ENCODE results near the gene SMPD1. TPM values are rescaled to one million over a fixed set of nuclear protein-coding genes. Genes with fewer than 3 reads are reported as not detected.
A peak's percentile ranks its signal among the peaks of the same experiment; 100 is the strongest.

The SMPD1 gene
- total and polyA plus RNA-seq, 2 of the 8 experiments (the other 6 are each of a cell fraction or from before 2014, with no cell fraction given): 1.9 to 2.4 TPM

- 94% methylated on average over 7 of the region's 7 CpGs; no CpG with 5 or more reads in 1 of the 2 experiments for WGBS, 2 experiments (ENCODE audit: extremely low coverage in 1 of 2, insufficient coverage in 1 of 2, insufficient read length in 1 of 2, insufficient replicate concordance in 2 of 2, low coverage in 1 of 2, low lambda C conversion rate in 2 of 2, missing lambda C conversion rate in 1 of 2)
- no peak overlapping the region for H3K23ac ChIP-seq (ENCODE audit: insufficient read length)
- H3K36me3 ChIP-seq (ENCODE audit: control insufficient read depth in 2 of 4, insufficient read depth in 4 of 4, low read length in 3 of 4): peaks cover 0 to 2% (median 0%) of the 10 kb centered on the region in 4 experiments; a peak in 1 of 8 replicates
- H2BK12ac ChIP-seq (ENCODE audit: low read depth, low read length): no peak overlapping the region
- no peak overlapping the region for H3K56ac ChIP-seq (replicated peaks; ENCODE audit: insufficient read length, low read depth, low read length)
- ChIA-PET CTCF (ENCODE audit: partially characterized antibody) (interaction anchor here (0.7 to 9.5 kb wide), 7 partner anchors 8 to 42 kb away, joined by 3 to 79 read pairs (median 9); partner anchors contain the start of gene HPX), POLR2A (ENCODE audit: partially characterized antibody) (interaction anchor here (0.6 kb wide), 1 partner anchor 73 kb away, joined by 3 read pairs; the partner anchor contains the start of gene TRIM3)
- no peak overlapping the region for H4K8ac ChIP-seq (ENCODE audit: extremely low read depth, insufficient read depth, low read length)
- H3K9ac ChIP-seq (replicated peaks in 1 of 4; ENCODE audit: extremely low read depth in 1 of 4, low read depth in 3 of 4, low read length in 3 of 4): no peak overlapping the region
- no peaks in the 10 kb centered on the region for H3K79me2 ChIP-seq (ENCODE audit: control insufficient read depth in 1 of 2, insufficient read depth in 2 of 2, low read length in 2 of 2)
- H3K27me3 ChIP-seq (replicated peaks in 1 of 4; ENCODE audit: control insufficient read depth in 3 of 4, extremely low read depth in 1 of 4, insufficient read depth in 3 of 4, low read length in 3 of 4): no peaks in the 10 kb centered on the region
- H4K20me1 ChIP-seq (replicated peaks in 1 of 2; ENCODE audit: control insufficient read depth in 1 of 2, insufficient read depth in 2 of 2, low read length in 2 of 2): peaks cover 2 to 12% of the 10 kb centered on the region in 2 experiments
- no peak overlapping the region for H3K4ac ChIP-seq (replicated peaks; ENCODE audit: insufficient read length, low read depth, low read length)
- no peak for DNase-seq (ENCODE audit: low read depth in 1 of 2, low spot score in 2 of 2)
- no peak overlapping the region for H3K4me3 ChIP-seq (ENCODE audit: extremely low read depth in 1 of 4, insufficient read depth in 2 of 4, low read depth in 3 of 4, low read length in 4 of 4)
- H3K27ac ChIP-seq (ENCODE audit: low read depth, low read length): no peak overlapping the region
- H4K5ac ChIP-seq (ENCODE audit: insufficient read length, low read depth, low read length): no peak overlapping the region
- H4K91ac ChIP-seq (replicated peaks; ENCODE audit: insufficient read length, low read length): no peak overlapping the region
- no peak overlapping the region for H2BK120ac ChIP-seq (replicated peaks; ENCODE audit: low read depth, low read length)
- no peaks in the 10 kb centered on the region for H3K9me3 ChIP-seq (ENCODE audit: insufficient read depth in 2 of 2, low read depth in 1 of 2, low read length in 1 of 2)
- H2AFZ ChIP-seq (ENCODE audit: low read length): no peak overlapping the region
- no peaks in the 10 kb centered on the region for H3K79me1 ChIP-seq (ENCODE audit: low read depth, low read length)
- FAIRE-seq: no peak
- H2BK15ac ChIP-seq (ENCODE audit: low read length): no peak overlapping the region
- H2BK5ac ChIP-seq (ENCODE audit: low read depth, low read length): peak overlapping the region; percentile 39; the same call in 1 of the 2 replicates
- no peak overlapping the region for H2AK5ac ChIP-seq (ENCODE audit: low read depth, low read length)
- no peak overlapping the region for H2BK20ac ChIP-seq (ENCODE audit: low read length)
- no peaks in the 10 kb centered on the region for H3K23me2 ChIP-seq (ENCODE audit: low read depth, low read length)
- H3K18ac ChIP-seq (ENCODE audit: extremely low read depth, low read length): no peak overlapping the region
- no peak overlapping the region for H3K14ac ChIP-seq (ENCODE audit: insufficient read length)
- peaks cover 8 to 15% (median 10%) of the 10 kb centered on the region in 4 experiments for H3K4me1 ChIP-seq (replicated peaks in 1 of 4; ENCODE audit: control insufficient read depth in 3 of 4, insufficient read depth in 4 of 4, low read length in 3 of 4)
- H3K4me2 ChIP-seq (ENCODE audit: insufficient read depth in 1 of 2, low read depth in 2 of 2, low read length in 2 of 2): no peak overlapping the region
- TF ChIP-seq NRF1 (IDR thresholded peaks at IDR 0.05; ENCODE audit: low read depth, low read length) (no peak), CTBP2 (IDR thresholded peaks at IDR 0.05; ENCODE audit: borderline replicate concordance, insufficient read depth, insufficient read length, low read length) (no peak), E2F6 (IDR thresholded peaks at IDR 0.05) (no peak)
These were observed 11.2 kb downstream of the SMPD1 start for GRCh38 chr11:6401464-6401863.
